HG03354 (cell line): ENCODE data around the gene TMEM87B.
"Not testable (repeated sequence)": the region's sequence is repeated elsewhere in the genome, so short reads cannot be mapped to it uniquely, and the experiment has no call there.

ENCODE experiments used
- ATAC-seq: cut with Tn5 transposase; IDR thresholded peaks from one replicate; pipeline ENCODE4 v1.9.1; 2021; ENCODE audit warnings: mild to moderate bottlenecking; ENCODE audit not compliant: unreplicated experiment, poor library complexity, severe bottlenecking

TMEM87B gene

DNA sequence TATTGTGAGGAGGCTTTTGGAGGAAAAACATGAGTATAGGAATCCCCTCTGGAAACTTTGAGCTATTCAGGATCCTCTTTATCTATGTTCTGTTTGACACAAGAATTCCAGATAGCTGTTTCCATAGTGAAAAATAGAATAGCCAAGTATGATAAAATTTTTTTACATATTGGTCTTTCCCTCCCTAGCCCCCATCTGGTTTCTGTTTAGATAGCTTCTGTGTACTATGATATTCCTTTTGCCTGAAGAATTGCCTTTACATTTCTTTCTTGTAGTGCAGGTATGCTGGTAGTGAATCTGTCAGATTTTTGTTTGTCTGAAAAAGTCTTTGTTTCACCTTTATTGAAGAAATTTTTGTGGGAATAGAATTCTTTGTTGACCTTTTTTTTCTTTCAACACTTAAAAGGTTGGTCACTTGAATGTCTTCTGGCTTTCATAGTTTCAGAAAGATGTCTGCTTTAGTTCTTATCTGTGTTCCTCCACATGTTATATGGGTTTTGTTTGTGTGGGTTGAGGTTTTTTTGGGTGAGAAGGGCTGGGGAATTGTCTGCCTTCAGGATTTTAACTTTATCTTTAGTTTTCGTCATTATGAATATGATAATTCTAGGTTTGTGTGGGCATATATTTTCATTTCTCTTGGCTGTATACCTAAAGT is 53.2 kb downstream of the TMEM87B start:
- ATAC-seq: no peak

DNA sequence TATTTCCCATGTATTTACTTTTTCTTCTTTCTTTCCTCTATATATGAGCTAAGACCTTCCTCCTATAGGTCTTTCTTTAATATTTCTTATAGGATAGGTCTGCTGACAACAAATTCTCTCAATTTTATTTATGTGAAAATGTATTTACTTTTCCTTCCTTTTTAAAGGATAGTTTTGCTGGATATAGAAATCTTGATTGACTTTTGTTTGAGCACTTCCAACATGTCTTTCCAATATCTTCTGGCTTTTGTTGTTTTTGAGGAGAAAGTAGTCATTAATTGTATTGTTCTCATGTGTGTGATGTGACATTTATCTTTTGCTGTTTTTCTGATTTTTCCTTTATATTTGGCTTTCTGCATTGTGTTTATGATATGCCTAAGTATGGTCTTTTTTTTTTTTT is 54.2 kb downstream of the TMEM87B start:
- no peak for ATAC-seq

DNA sequence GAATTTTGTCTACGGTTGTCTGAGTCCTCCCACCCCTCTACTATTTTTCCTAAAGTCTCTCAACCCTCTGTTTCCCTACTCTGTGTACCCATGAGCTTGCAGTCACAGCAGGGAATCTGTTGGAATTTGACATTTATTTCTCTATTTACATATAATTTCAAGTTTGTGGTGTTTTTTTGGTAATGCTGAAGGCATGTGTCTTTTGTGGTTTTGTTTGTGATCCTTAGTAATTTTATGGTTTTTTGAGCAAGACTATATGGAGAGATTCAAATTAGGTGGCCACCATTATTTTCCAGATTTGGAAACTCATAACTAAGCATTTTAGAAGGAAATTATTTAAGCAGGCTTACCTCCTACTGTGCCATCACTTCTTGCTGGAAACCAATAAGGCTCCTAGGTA is 55.9 kb downstream of the TMEM87B start:
- ATAC-seq: no peak

DNA sequence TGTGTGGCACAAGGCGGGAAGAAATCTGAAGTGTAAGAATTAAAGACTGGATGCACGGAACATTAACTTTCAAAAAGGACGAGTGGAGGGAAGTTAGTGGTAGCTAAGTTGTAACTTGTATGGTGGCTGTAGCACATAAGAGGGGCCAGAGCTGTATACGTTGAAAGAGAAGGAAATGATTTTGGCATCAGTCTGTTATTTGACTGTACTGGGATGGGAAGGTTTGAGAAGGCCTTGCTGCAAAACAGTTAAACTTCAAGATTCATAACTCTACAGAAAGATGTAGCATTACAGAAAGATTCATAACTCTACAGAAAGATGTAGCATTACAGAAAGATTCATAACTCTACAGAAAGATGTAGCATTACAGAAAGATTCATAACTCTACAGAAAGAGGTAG is 58.3 kb downstream of the TMEM87B start:
- not testable (repeated sequence) for ATAC-seq

- ATAC-seq: no peak
Observed at GRCh38 chr2:112118148-112118547, 63.1 kb downstream of the TMEM87B start.

- no peak for ATAC-seq
Observed at GRCh38 chr2:112121682-112122254, 66.7 kb downstream of the TMEM87B start.

DNA sequence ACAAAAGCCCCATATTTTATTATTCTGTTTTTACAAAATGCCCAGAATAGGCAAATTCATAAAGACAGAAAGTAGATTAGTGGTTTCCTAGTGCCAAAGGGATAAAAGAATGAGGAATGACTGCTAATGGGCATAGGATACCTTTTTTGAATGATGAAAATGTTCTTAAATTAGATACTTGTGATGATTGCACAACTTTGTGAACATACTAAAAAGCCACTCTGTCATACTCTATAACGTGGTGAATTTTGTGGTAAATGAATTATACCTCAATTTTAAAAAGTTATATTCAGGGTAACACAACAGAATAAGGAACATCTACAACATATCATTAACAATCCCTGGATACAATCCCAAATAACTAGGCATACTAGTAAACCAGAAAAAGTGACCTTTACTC is 74.0 kb downstream of the TMEM87B start:
- no peak for ATAC-seq

DNA sequence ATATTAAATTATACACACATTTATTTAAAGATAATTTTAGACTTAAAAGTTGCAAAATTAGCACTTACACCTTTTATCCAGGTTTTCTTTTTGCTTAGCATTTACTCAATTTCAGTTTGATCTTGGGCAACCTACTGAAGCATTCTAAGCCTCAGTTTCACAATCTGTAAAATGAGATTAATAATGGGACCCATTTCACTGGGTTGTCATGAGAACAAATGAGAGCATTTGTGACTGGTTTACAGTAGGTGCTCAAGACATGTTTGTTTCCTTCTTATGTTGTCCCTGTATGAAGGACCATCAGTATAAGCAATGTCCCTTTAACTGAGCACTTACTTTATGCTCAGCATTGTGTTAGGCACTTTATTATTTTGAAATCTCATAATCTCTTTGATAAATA is 78.3 kb downstream of the TMEM87B start:
- ATAC-seq: no peak

DNA sequence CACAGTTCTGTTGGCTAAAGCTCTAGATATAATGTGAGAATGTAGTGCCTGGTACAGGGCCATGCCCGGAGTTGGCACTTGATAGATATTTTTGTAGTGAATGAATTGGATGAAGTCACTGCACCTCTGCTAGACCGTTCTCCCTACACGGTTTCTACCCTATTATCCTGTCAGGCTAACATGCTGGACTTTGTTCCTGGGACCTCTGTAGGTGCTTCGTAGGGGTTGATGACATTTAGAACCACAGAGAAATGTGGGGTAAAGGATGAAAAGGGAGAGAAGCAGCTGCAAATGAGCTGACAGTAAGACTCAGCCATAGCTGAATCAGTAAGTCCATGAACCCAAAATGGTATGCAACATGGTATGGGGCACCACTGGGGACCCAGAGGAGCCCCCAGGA is 79.1 kb downstream of the TMEM87B start:
- ATAC-seq: no peak

- ATAC-seq: no peak
Observed at GRCh38 chr2:112136096-112136495, 81.0 kb downstream of the TMEM87B start.

DNA sequence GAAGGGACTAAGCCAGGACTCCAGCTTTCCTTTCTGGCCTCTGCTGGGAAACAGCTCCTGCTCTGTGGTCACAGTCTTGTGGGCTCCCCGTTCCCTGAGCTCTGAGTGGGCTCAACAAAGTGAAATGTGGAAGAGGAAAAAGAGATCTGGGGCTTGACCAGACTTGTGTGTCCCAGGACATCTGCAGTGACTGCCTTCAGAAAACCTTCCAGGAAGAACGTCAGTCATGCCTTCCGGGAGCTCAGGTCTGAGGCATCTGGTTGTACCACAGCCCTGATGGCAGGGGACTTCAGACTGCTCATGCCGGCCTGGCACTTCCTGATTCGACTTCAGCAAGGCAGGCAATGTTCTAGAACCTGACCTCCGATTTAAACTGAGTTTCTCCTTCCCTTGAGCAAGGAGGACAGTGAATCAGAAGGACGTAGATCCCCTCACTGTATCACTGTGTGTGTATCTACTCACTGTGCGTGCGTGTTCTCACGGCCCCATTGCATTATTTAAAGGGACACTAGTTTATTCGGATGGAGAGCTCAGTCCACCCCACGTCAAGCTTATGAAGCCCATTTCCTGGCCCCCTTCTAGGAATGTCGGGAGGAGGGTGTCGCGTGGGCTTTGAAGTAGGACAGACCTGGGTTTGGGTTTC is 82.6 kb downstream of the TMEM87B start:
- ATAC-seq: no peak

DNA sequence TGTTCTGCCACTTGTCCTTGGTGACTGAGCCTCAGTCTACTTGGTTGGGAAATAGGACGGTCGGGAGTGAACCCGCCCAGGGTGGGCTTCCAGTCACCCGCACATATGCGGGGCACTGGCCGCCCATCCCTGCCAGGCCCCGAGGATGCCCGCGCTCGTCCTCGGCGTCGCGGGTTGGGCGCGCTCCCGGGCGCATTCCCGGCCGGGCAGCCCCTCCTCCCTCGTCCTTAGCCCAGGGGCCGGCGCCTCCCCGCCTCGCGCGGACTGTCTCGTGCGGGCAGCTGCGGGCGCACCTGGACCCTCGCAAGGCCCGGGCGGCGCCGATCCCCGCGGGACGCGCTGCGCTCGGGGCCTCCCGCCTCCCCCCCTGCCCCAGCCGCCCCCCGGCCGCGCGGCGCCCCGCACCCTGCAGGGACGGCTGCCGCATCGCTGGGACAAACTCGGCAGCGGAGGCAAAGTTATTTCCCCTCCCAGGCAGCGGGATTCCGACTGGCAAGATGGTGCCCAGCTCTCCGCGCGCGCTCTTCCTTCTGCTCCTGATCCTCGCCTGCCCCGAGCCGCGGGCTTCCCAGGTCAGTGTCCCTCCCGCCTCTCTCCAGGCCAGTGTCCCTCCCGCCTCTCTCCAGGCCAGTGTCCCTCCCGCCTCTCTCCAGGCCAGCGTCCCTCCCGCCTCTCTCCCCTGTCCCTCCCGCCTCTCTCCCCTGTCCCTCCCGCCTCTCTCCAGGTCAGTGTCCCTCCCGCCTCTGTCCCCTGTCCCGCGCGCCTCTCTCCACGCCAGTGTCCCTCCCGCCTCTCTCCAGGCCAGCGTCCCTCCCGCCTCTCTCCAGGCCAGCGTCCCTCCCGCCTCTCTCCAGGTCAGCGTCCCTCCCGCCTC is 83.3 kb downstream of the TMEM87B start, which contains the start of gene FBLN7:
Gene FBLN7, plus strand, starts transcription at position 227 of the 874 bp plus-strand sequence. Its CDS starts 271 bp downstream, at position 498.
- no peak for ATAC-seq

- ATAC-seq: not testable (repeated sequence)
Observed at GRCh38 chr2:112139033-112139614, 84.1 kb downstream of the TMEM87B start.

GRCh38 chr2:112139661-112140204 is 84.7 kb downstream of the TMEM87B start:
- ATAC-seq: not testable (repeated sequence)

GRCh38 chr2:112140205-112140802 is 85.2 kb downstream of the TMEM87B start:
- ATAC-seq: no peak

GRCh38 chr2:112140899-112141625 is 86.0 kb downstream of the TMEM87B start:
- no peak for ATAC-seq

- ATAC-seq: no peak
Observed at GRCh38 chr2:112141626-112142007, 86.5 kb downstream of the TMEM87B start.

DNA sequence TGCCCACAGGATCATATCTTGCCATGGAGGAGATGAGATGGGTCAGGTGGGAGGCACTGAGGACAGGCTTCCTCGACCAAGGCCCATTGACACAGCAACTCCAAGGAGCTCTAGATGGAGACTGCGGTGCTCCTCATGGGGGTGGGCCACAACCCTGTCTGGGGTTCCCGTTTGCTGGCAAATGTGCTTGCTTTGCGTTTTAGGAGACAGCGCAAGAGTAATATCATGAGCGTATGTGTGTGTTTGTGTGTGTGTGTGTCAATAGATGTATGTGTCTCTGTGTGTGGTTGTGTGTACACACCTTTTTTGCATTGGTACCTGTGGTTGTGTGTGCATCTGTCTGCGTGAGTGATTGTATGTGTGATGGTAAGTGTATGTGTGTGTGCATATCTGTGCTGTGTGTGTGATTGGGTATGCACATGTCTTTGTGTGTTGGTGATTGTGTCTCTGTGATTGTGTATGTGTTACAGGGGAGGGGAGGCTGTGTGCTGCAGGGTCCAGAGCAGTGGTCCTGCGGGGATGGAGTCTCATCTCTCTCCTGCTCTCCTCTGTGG is 87.5 kb downstream of the TMEM87B start:
- no peak for ATAC-seq
